Measurements from ENCODE around the gene ECPAS.
"Not testable (repeated sequence)": the region's sequence is repeated elsewhere in the genome, so short reads cannot be mapped to it uniquely, and the experiment has no call there.

ECPAS gene

GRCh38 chr9:111348821-111349271, 135.3 kb downstream of the ECPAS start:
- no peak for DNase-seq (ENCODE audit: low read depth, low spot score)

GRCh38 chr9:111334318-111334863, 149.8 kb downstream of the ECPAS start:
- DNase-seq (ENCODE audit: low read depth, low spot score): not testable (repeated sequence)

GRCh38 chr9:111330124-111330523, 154.1 kb downstream of the ECPAS start, which contains the start of gene OR2K2:
Gene OR2K2, minus strand, starts transcription at chr9:111330224. Its CDS starts 1,791 bp downstream, at chr9:111328433.
- DNase-seq (ENCODE audit: low read depth, low spot score): no peak

- no peak for DNase-seq (ENCODE audit: low read depth, low spot score)
These were observed 163.6 kb downstream of the ECPAS start for GRCh38 chr9:111320631-111321030.

- no peak for DNase-seq (ENCODE audit: low read depth, low spot score)
These were observed 167.4 kb downstream of the ECPAS start for GRCh38 chr9:111316796-111317195.

Measured in brain pericyte (primary cell).